Loucy (cell line): ENCODE results near the gene IGSF6.
A peak's percentile ranks its signal among the peaks of the same experiment; 100 is the strongest.
"Not testable (repeated sequence)": the region's sequence is repeated elsewhere in the genome, so short reads cannot be mapped to it uniquely, and the experiment has no call there.

Experiments used
- H2AFZ ChIP-seq: fragments of 200-600 bp; sonication (generic); 2 replicates; pipeline ENCODE4 v1.6.0; 2016; ENCODE audit warnings: antibody characterized with exemption, mild to moderate bottlenecking, low read length, moderate library complexity
- H3F3A ChIP-seq: fragments of 200-600 bp; 2 replicates; pipeline ENCODE4 v1.6.0; 2016; ENCODE audit warnings: antibody characterized with exemption, low read depth, mild to moderate bottlenecking
- H3K27me3 ChIP-seq: fragments of 200-600 bp; sonication (generic); 2 replicates; pipeline ENCODE4 v1.6.1; 2014; ENCODE audit warnings: low read length, mild to moderate bottlenecking; ENCODE audit not compliant: insufficient read depth, poor library complexity, severe bottlenecking
- H3K36me3 ChIP-seq: fragments of 200-600 bp; sonication (generic); 2 replicates; pipeline ENCODE4 v1.6.1; 2016; ENCODE audit warnings: low read length; ENCODE audit not compliant: insufficient read depth
- H3K4me1 ChIP-seq: fragments of 200-600 bp; sonication (generic); 2 replicates; pipeline ENCODE4 v1.5.1; 2014; ENCODE audit warnings: low read length, mild to moderate bottlenecking; ENCODE audit not compliant: insufficient read depth, poor library complexity, severe bottlenecking
- H3K4me2 ChIP-seq: fragments of 200-600 bp; sonication (generic); 2 replicates; pipeline ENCODE4 v1.6.0; 2014; ENCODE audit warnings: antibody characterized with exemption, low read length, low read depth, mild to moderate bottlenecking; ENCODE audit not compliant: poor library complexity, severe bottlenecking
- H3K4me3 ChIP-seq: fragments of 200-600 bp; sonication (generic); 2 replicates; pipeline ENCODE4 v1.5.1; 2014; ENCODE audit warnings: low read length, mild to moderate bottlenecking, mixed read lengths; ENCODE audit not compliant: poor library complexity, severe bottlenecking
- H3K79me2 ChIP-seq: fragments of 200-600 bp; sonication (generic); 2 replicates; pipeline ENCODE4 v1.6.1; 2014; ENCODE audit warnings: low read length; ENCODE audit not compliant: insufficient read depth
- H3K9ac ChIP-seq: fragments of 200-600 bp; sonication (generic); 2 replicates; pipeline ENCODE4 v1.6.0; 2014; ENCODE audit warnings: mild to moderate bottlenecking, low read depth, low read length, moderate library complexity; ENCODE audit not compliant: poor library complexity, severe bottlenecking
- H3K9me2 ChIP-seq: fragments of 200-600 bp; sonication (generic); replicated peaks from 2 replicates; pipeline ENCODE4 v1.6.1; 2016; ENCODE audit warnings: low read depth, low read length, mixed read lengths
- H3K9me3 ChIP-seq: fragments of 200-600 bp; sonication (generic); 2 replicates; pipeline ENCODE4 v1.6.1; 2014; ENCODE audit warnings: mild to moderate bottlenecking, antibody characterized with exemption, low read length, low read depth; ENCODE audit not compliant: insufficient read depth
- H4K20me1 ChIP-seq: fragments of 200-600 bp; sonication (generic); 2 replicates; pipeline ENCODE4 v1.6.0; 2014; ENCODE audit warnings: antibody characterized with exemption, low read length, mild to moderate bottlenecking; ENCODE audit not compliant: insufficient read depth, poor library complexity, severe bottlenecking
- CTCF ChIP-seq: fragments of 200-600 bp; sonication (generic); conservative IDR thresholded peaks from 2 replicates; pipeline ENCODE4 v1.5.1; 2014; ENCODE audit warnings: mild to moderate bottlenecking, antibody characterized with exemption, low read length
- EZH2phosphoT487 ChIP-seq: fragments of 200-600 bp; IDR thresholded peaks from 2 replicates; pipeline ENCODE4 v1.6.1; 2018; ENCODE audit warnings: antibody characterized with exemption, mild to moderate bottlenecking, moderate library complexity, borderline replicate concordance

Gene IGSF6

DNA sequence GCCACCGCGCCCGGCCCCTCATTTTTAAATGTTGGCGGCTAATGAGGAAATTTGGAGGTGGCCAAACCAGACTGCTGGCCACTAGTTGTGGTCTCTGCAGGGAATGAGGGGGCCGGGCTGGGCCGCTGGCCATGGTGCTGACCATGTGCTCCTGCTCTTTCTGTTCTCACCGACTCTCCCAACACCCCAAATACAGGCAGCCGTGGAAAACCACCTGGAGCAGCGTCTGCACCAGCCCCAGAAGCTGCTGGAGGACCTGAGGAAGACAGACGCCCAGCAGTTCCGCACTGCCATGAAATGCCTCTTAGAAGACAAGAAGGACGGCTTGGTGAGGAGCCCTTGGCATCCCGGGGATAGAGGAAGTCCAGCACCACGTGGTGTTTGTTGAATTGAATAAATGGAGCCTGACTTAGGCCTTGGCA lies 32.6 kb upstream of the IGSF6 start:
- Histone ChIP-seq H3K9me2 (no peaks in the 10 kb centered on the region), H3K9me3 (no peaks in the 10 kb centered on the region), H3K4me1 (no peaks in the 10 kb centered on the region), H3K36me3 (no peaks in the 10 kb centered on the region), H3K9ac (no peak overlapping the region), H2AFZ (no peak overlapping the region), H3K79me2 (no peaks in the 10 kb centered on the region), H3F3A (no peaks in the 10 kb centered on the region), H4K20me1 (no peaks in the 10 kb centered on the region), H3K4me2 (no peak overlapping the region), H3K4me3 (no peak overlapping the region), H3K27me3 (no peaks in the 10 kb centered on the region)
- TF ChIP-seq CTCF (no peak), EZH2phosphoT487 (no peak)

- H3F3A ChIP-seq: no peaks in the 10 kb centered on the region
- H3K36me3 ChIP-seq: no peaks in the 10 kb centered on the region
- no peak for TF ChIP-seq EZH2phosphoT487
- TF ChIP-seq CTCF: peak; percentile 88
- H3K9me2 ChIP-seq: no peaks in the 10 kb centered on the region
- H3K27me3 ChIP-seq: no peaks in the 10 kb centered on the region
- no peak overlapping the region for H3K4me2 ChIP-seq
- no peaks in the 10 kb centered on the region for H4K20me1 ChIP-seq
- H3K9ac ChIP-seq: no peak overlapping the region
- no peaks in the 10 kb centered on the region for H3K4me1 ChIP-seq
- no peak overlapping the region for H3K4me3 ChIP-seq
- H3K79me2 ChIP-seq: no peaks in the 10 kb centered on the region
- no peaks in the 10 kb centered on the region for H3K9me3 ChIP-seq
- H2AFZ ChIP-seq: no peak overlapping the region
Measured at GRCh38 chr16:21684199-21684598, 31.8 kb upstream of the IGSF6 start.

DNA sequence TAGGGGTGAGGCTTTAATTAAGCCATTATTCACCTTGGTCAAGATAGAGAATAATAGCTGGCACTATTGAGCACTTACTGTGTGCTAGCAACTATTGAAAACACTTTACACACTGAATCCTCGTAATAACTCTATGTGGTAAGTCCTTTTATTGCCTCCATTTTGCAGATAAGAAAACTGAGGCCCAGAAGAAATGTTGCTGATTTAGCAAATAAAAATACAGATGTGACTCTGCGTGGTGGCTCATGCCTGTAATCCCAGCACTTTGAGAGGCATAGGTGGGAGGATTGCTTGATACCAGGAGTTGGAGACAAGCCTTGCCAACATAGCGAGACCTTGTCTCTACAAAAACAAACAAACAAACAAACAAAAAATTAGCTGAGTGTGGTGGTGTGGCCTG lies 30.8 kb upstream of the IGSF6 start:
- H3K27me3 ChIP-seq: no peaks in the 10 kb centered on the region
- TF ChIP-seq CTCF: no peak
- no peak for TF ChIP-seq EZH2phosphoT487
- no peaks in the 10 kb centered on the region for H3K36me3 ChIP-seq
- H4K20me1 ChIP-seq: no peaks in the 10 kb centered on the region
- H3K9me2 ChIP-seq: no peaks in the 10 kb centered on the region
- no peaks in the 10 kb centered on the region for H3K4me1 ChIP-seq
- no peaks in the 10 kb centered on the region for H3F3A ChIP-seq
- no peak overlapping the region for H2AFZ ChIP-seq
- H3K9me3 ChIP-seq: no peaks in the 10 kb centered on the region
- H3K4me3 ChIP-seq: no peak overlapping the region
- H3K79me2 ChIP-seq: no peaks in the 10 kb centered on the region
- no peak overlapping the region for H3K9ac ChIP-seq
- no peak overlapping the region for H3K4me2 ChIP-seq

GRCh38 chr16:21680714-21681113 lies 28.3 kb upstream of the IGSF6 start:
- H3F3A ChIP-seq, H3K4me2 ChIP-seq, H3K27me3 ChIP-seq, H3K4me1 ChIP-seq, H3K9ac ChIP-seq, H3K36me3 ChIP-seq, H3K4me3 ChIP-seq, H3K79me2 ChIP-seq, H4K20me1 ChIP-seq, H3K9me3 ChIP-seq, H3K9me2 ChIP-seq, H2AFZ ChIP-seq: not testable (repeated sequence)

DNA sequence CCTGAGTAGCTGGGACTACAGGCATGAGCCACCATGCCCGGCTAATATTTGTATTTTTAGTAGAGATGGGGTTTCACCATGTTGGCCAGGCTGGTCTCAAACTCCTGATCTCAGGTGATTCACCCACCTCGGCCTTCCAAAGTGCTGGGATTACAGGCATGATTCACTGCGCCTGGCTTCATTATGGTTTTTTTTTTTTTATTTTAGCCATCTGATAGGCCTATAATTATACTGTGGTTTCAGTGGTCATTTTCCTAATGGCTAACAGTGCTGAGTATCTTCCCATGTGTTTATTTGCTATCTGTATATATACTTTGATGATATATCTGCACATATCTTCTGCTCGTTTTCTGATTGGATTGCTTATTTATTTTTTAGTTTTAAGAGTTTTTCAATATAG lies 22.0 kb upstream of the IGSF6 start:
- not testable (repeated sequence) for H3F3A ChIP-seq, H3K9me2 ChIP-seq, H3K9ac ChIP-seq, H4K20me1 ChIP-seq, H3K79me2 ChIP-seq, H3K36me3 ChIP-seq, H3K9me3 ChIP-seq, H3K4me1 ChIP-seq, H2AFZ ChIP-seq, H3K4me3 ChIP-seq, H3K27me3 ChIP-seq, H3K4me2 ChIP-seq
